MM.1S (cell line): ENCODE results near the gene L3MBTL3.

Source experiments
- DNase-seq: peaks from one replicate; pipeline ENCODE4 v3.0.0-alpha.2; 2015
- H2AFZ ChIP-seq: fragments of 300-600 bp; sonication (generic); 2 replicates; pipeline ENCODE4 v1.6.0; 2016; ENCODE audit warnings: antibody characterized with exemption, low read length
- H3F3A ChIP-seq: fragments of 300-600 bp; sonication (generic); 2 replicates; pipeline ENCODE4 v1.6.1; 2016; ENCODE audit warnings: mild to moderate bottlenecking, antibody characterized with exemption, low read length, moderate library complexity, mixed read lengths; ENCODE audit not compliant: insufficient read depth
- H3K27ac ChIP-seq: fragments of 300-600 bp; sonication (generic); 2 replicates; pipeline ENCODE4 v1.5.1; 2016; ENCODE audit warnings: mild to moderate bottlenecking, low read length
- H3K27me3 ChIP-seq: fragments of 300-600 bp; sonication (generic); replicated peaks from 2 replicates; pipeline ENCODE4 v1.6.0; 2016; ENCODE audit warnings: low read length; ENCODE audit not compliant: insufficient read depth
- H3K36me3 ChIP-seq: fragments of 300-600 bp; sonication (generic); replicated peaks from 2 replicates; pipeline ENCODE4 v1.6.1; 2016; ENCODE audit warnings: mild to moderate bottlenecking, low read length, mixed read lengths; ENCODE audit not compliant: insufficient read depth
- H3K4me1 ChIP-seq: fragments of 300-600 bp; sonication (generic); 2 replicates; pipeline ENCODE4 v1.6.1; 2016; ENCODE audit warnings: low read length, mixed read lengths
- H3K4me2 ChIP-seq: fragments of 300-600 bp; sonication (generic); 2 replicates; pipeline ENCODE4 v1.6.0; 2016; ENCODE audit warnings: low read depth, low read length
- H3K4me3 ChIP-seq: fragments of 300-600 bp; sonication (generic); 2 replicates; pipeline ENCODE4 v1.5.1; 2016; ENCODE audit warnings: low read length, mixed read lengths
- H3K79me2 ChIP-seq: fragments of 300-600 bp; sonication (generic); 2 replicates; pipeline ENCODE4 v1.6.1; 2016; ENCODE audit warnings: mixed run types, low read length, mixed read lengths
- H3K9ac ChIP-seq: fragments of 300-600 bp; sonication (generic); 2 replicates; pipeline ENCODE4 v1.6.1; 2016; ENCODE audit warnings: low read length, mixed read lengths
- H3K9me2 ChIP-seq: fragments of 300-600 bp; sonication (generic); replicated peaks from 2 replicates; pipeline ENCODE4 v1.6.1; 2016; ENCODE audit warnings: mild to moderate bottlenecking, low read length, mixed read lengths; ENCODE audit not compliant: insufficient read depth
- H3K9me3 ChIP-seq: fragments of 300-600 bp; sonication (generic); replicated peaks from 2 replicates; pipeline ENCODE4 v1.6.1; 2016; ENCODE audit warnings: mild to moderate bottlenecking, low read length, mixed read lengths; ENCODE audit not compliant: insufficient read depth
- H4K20me1 ChIP-seq: fragments of 300-600 bp; sonication (generic); 2 replicates; pipeline ENCODE4 v1.6.1; 2016; ENCODE audit warnings: mild to moderate bottlenecking, low read length, moderate library complexity, mixed read lengths; ENCODE audit not compliant: insufficient read depth
- CTCF ChIP-seq: fragments of 300-600 bp; sonication (generic); IDR thresholded peaks from 2 replicates; pipeline ENCODE4 v1.5.1; 2016; ENCODE audit warnings: antibody characterized with exemption, low read length, mixed read lengths
- EZH2 ChIP-seq: fragments of 300-600 bp; sonication (generic); optimal IDR thresholded peaks from 2 replicates; pipeline ENCODE3; 2017; ENCODE audit warnings: low read depth, mild to moderate bottlenecking, antibody characterized with exemption, low read length, mixed read lengths
- EZH2phosphoT487 ChIP-seq: fragments of 300-600 bp; sonication (generic); IDR thresholded peaks from 2 replicates; pipeline ENCODE4 v1.6.1; 2018; ENCODE audit warnings: antibody characterized with exemption, low read length

L3MBTL3 gene

GRCh38 chr6:130090796-130091195 is 72.4 kb downstream of the L3MBTL3 start:
- Histone ChIP-seq H3K4me3 (no peak overlapping the region), H3K36me3 (no peaks in the 10 kb centered on the region), H3K27ac (no peak overlapping the region), H3K79me2 (no peaks in the 10 kb centered on the region), H3K9ac (no peak overlapping the region), H3K4me1 (no peaks in the 10 kb centered on the region), H3F3A (no peaks in the 10 kb centered on the region), H2AFZ (no peak overlapping the region), H3K4me2 (no peak overlapping the region), H3K27me3 (no peaks in the 10 kb centered on the region), H4K20me1 (no peaks in the 10 kb centered on the region), H3K9me2 (no peaks in the 10 kb centered on the region), H3K9me3 (no peaks in the 10 kb centered on the region)
- TF ChIP-seq EZH2phosphoT487 (no peak), EZH2 (no peak), CTCF (no peak)
- no peak for DNase-seq

GRCh38 chr6:130093546-130093945 is 75.2 kb downstream of the L3MBTL3 start:
- Histone ChIP-seq H3K9me2 (no peaks in the 10 kb centered on the region), H3F3A (no peaks in the 10 kb centered on the region), H3K9ac (no peak overlapping the region), H3K4me3 (no peak overlapping the region), H4K20me1 (no peaks in the 10 kb centered on the region), H3K9me3 (no peaks in the 10 kb centered on the region), H2AFZ (no peak overlapping the region), H3K4me2 (no peak overlapping the region), H3K4me1 (peaks cover 8% of the 10 kb centered on the region), H3K27me3 (no peaks in the 10 kb centered on the region), H3K79me2 (no peaks in the 10 kb centered on the region), H3K27ac (no peak overlapping the region), H3K36me3 (no peaks in the 10 kb centered on the region)
- DNase-seq, result no peak
- TF ChIP-seq EZH2phosphoT487 (no peak), CTCF (no peak), EZH2 (no peak)

GRCh38 chr6:130098317-130098716 is 79.9 kb downstream of the L3MBTL3 start:
- DNase-seq, result no peak
- no peaks in the 10 kb centered on the region for H3K36me3 ChIP-seq

More at GRCh38 chr6:130098317-130098716, 79.9 kb downstream of the L3MBTL3 start:
- no peak overlapping the region for H3K4me2 ChIP-seq
- TF ChIP-seq CTCF (no peak), EZH2phosphoT487 (no peak), EZH2 (no peak)
- no peaks in the 10 kb centered on the region for H3K27me3 ChIP-seq
- no peaks in the 10 kb centered on the region for H3K79me2 ChIP-seq
- H3K4me1 ChIP-seq, result peaks cover 8% of the 10 kb centered on the region
- H3K9ac ChIP-seq, result no peak overlapping the region
- H3K27ac ChIP-seq, result no peak overlapping the region
- H2AFZ ChIP-seq, result no peak overlapping the region
- no peaks in the 10 kb centered on the region for H3K9me3 ChIP-seq
- H4K20me1 ChIP-seq, result no peaks in the 10 kb centered on the region
- H3F3A ChIP-seq, result no peaks in the 10 kb centered on the region
- no peak overlapping the region for H3K4me3 ChIP-seq
- no peaks in the 10 kb centered on the region for H3K9me2 ChIP-seq
